Tibial artery (tissue), 4 donors: ENCODE data around the gene ATXN10.

Experiments used
- DNase-seq, 2 donors: peaks; one replicate each; pipeline ENCODE4 v3.0.0-alpha.2; 2019
- H3K27ac ChIP-seq, 2 donors: fragments of 200-600 bp; sonication (generic) in 1 of 2; 1 replicate in 1 of 2; 2 replicates in 1 of 2; pipeline ENCODE4 v1.5.1; 2018 to 2019; ENCODE audit warnings: mild to moderate bottlenecking in 1 of 2
- H3K27me3 ChIP-seq, 2 donors: fragments of 200-600 bp; sonication (generic) in 1 of 2; one replicate each; pipeline versions ENCODE4 v1.5.1 to v1.6.0; 2016 to 2019
- H3K36me3 ChIP-seq, 3 donors: fragments of 200-600 bp; sonication (generic) in 2 of 3; one replicate each; pipeline ENCODE4 v1.5.1; 2016 to 2019; ENCODE audit warnings: mild to moderate bottlenecking in 2 of 3
- H3K4me1 ChIP-seq, 4 donors: fragments of 200-600 bp; sonication (generic) in 2 of 4; 1 replicate in 3 of 4; 2 replicates in 1 of 4; pipeline ENCODE4 v1.5.1; 2016 to 2019
- H3K4me3 ChIP-seq, 2 donors: fragments of 200-600 bp; sonication (generic) in 1 of 2; 1 replicate in 1 of 2; 2 replicates in 1 of 2; pipeline ENCODE4 v1.5.1; 2018 to 2019; ENCODE audit warnings: mild to moderate bottlenecking in 2 of 2
- H3K9me3 ChIP-seq, 3 donors: fragments of 200-600 bp; sonication (generic) in 1 of 3; one replicate each; pipeline ENCODE4 v1.5.1; 2016 to 2019
- CTCF ChIP-seq, 2 experiments: fragments of 200-600 bp in 1 of 2; fragments of 450-650 bp in 1 of 2; IDR thresholded peaks; one replicate each; pipeline ENCODE4 v1.5.1; 2017 to 2019; ENCODE audit warnings: antibody characterized with exemption in 2 of 2, mild to moderate bottlenecking in 1 of 2, moderate library complexity in 1 of 2
- intact Hi-C: fragments of 100-400 bp; cut with DNase I; formaldehyde crosslinking; loops from one replicate; pipeline ENCODE4 v1.15.0; 2023; ENCODE audit warnings: low total_unique reads

ATXN10 gene

GRCh38 chr22:45632791-45633515 lies 38.7 kb upstream of the ATXN10 start:
- intact Hi-C loops: no loop called here
- Histone ChIP-seq H3K27me3 (peaks cover 0 to 62% of the 10 kb centered on the region in 2 donors), H3K27ac (no peak overlapping the region), H3K36me3 (no peaks in the 10 kb centered on the region), H3K9me3 (no peaks in the 10 kb centered on the region), H3K4me3 (no peak overlapping the region), H3K4me1 (no peaks in the 10 kb centered on the region)
- no peak for DNase-seq
- TF ChIP-seq CTCF (IDR thresholded peaks at IDR 0.05): no peak

DNA sequence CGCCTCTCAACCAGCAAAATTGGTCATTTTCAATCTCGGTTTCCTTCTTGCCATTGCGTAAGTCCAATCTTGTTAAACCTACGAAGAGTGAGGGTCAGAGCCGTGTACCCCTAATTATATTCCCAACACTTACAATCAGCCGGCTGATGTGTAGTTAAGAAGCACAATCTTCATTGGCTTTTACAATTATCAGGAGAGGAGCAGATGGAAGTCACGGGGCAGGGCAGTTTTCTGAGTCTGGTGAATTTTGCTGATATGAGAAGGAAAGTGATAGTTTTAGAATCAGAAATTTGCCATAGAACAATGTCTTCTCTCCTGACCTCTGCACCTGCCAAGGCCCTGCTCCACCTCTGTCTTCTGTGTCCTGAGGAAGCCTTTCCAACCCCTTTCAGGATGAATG lies 35.0 kb upstream of the ATXN10 start:
- H3K27me3 ChIP-seq: peaks cover 0 to 58% of the 10 kb centered on the region in 2 donors
- no peak overlapping the region for H3K4me3 ChIP-seq

DNA sequence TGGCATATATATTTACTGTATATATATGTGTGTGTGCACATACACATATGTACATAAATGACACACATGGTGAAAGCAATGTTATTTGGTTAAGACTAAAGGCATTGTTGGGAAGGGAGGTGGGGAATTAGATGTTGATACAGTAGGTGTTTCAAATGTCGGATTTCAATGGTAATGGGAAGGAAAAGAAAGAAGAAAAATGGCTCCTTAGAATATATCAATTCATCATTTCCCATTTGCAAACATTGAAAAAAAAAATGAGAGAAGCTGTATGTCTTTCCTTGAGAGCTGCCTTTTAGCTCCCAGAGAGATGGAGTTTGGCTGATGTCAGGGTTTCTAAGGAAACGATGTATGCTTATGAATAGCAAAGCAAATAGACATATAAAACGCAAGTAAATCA lies 33.4 kb upstream of the ATXN10 start:
- H3K36me3 ChIP-seq: no peaks in the 10 kb centered on the region
- no peak for DNase-seq
- no peak overlapping the region for H3K27ac ChIP-seq
- TF ChIP-seq CTCF (IDR thresholded peaks at IDR 0.05): no peak
- H3K9me3 ChIP-seq: no peaks in the 10 kb centered on the region
- intact Hi-C loops: no loop called here
- no peak overlapping the region for H3K4me3 ChIP-seq
- no peaks in the 10 kb centered on the region for H3K4me1 ChIP-seq
- H3K27me3 ChIP-seq: peaks cover 0 to 49% of the 10 kb centered on the region in 2 donors

More for the DNA sequence above, 35.0 kb upstream of the ATXN10 start:
- Histone ChIP-seq H3K9me3 (no peaks in the 10 kb centered on the region), H3K27ac (no peak overlapping the region), H3K4me1 (no peaks in the 10 kb centered on the region), H3K36me3 (no peaks in the 10 kb centered on the region)
- DNase-seq: no peak
- no peak for TF ChIP-seq CTCF (IDR thresholded peaks at IDR 0.05)
- intact Hi-C loops: no loop called here

DNA sequence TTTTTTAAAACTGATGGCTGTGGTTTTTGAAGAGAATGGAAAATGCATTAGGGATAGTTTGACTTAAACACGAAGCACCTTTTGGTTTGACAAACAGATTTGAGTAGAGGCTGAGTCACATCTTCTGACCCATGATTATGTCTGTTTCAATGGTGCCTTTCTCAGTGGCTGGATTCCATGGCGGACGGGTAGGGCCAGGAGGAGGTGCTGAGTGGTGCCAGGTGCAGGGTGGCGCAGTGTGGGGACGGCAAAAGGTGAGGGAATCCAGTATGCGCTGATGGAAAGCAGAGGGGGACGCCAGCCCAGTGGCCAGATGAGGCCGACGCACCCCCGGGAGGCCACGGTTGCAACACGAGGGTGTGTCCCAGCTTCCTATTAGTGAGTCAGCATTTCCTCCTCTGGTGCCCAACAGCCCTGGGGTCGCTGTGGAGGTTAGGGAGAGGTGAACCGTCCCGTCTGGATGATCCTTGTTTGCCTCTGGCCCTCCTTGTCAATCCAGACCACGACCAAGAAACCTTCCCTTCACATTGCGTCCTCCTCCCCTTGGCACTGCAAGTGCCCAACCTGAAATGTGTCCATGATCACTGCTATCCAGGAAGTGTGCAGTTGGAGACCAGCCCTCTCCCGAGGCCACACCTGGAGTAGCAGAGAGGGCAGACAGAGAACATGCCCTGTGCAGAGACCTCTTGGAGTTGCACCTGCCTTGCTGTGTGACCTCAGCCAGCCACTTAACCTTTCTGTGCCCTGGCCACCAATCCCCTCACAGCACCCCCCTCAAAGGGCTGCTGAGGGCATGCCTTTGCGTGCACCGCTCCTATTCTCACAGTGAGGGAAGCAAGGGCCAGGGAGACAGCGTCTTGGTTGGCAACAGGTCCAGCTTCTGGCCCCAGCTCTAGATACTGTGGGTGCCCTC lies 32.5 kb upstream of the ATXN10 start:
- no peaks in the 10 kb centered on the region for H3K4me1 ChIP-seq
- DNase-seq: peak in 1 of 2 donors; percentile 73
- no peaks in the 10 kb centered on the region for H3K36me3 ChIP-seq
- peaks cover 0 to 46% of the 10 kb centered on the region in 2 donors for H3K27me3 ChIP-seq
- intact Hi-C loops: no loop called here
- H3K4me3 ChIP-seq: no peak overlapping the region
- H3K27ac ChIP-seq: no peak overlapping the region
- TF ChIP-seq CTCF (IDR thresholded peaks at IDR 0.05): no peak
- no peaks in the 10 kb centered on the region for H3K9me3 ChIP-seq

DNA sequence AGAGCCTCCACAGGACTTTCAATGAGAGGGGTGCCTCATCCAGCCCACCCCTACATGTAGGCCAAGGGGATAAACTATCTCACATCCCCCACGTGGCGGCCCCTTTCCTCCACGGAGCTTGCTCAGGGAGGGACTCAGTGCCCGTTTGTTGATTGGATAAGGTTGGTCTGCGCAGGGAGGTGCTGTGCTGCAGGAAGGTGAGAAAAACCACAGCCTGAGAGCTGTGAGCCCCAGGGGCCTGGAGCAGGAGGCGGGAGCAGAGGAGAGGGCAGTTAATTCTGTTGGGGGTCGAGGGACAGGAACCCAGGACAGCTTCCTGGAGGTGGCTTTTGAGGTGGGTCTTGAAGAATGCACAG lies 31.9 kb upstream of the ATXN10 start:
- no peaks in the 10 kb centered on the region for H3K9me3 ChIP-seq
- no peaks in the 10 kb centered on the region for H3K4me1 ChIP-seq
- TF ChIP-seq CTCF (IDR thresholded peaks at IDR 0.05): no peak
- H3K4me3 ChIP-seq: no peak overlapping the region
- H3K36me3 ChIP-seq: no peaks in the 10 kb centered on the region
- intact Hi-C loops: no loop called here
- no peak for DNase-seq
- H3K27me3 ChIP-seq: peaks cover 0 to 48% of the 10 kb centered on the region in 2 donors
- H3K27ac ChIP-seq: no peak overlapping the region
